ENCODE results near the gene ADAMTS12. TPM values are rescaled to one million over a fixed set of nuclear protein-coding genes. Genes with fewer than 3 reads are reported as not detected.

ADAMTS12 gene
- total and polyA plus RNA-seq, 9 of the 15 experiments (the other 6 are each of a cell fraction or from before 2014, with no cell fraction given) = 0.11 TPM; not detected in 8

GRCh38 chr5:33649549-33650482, 242.0 kb downstream of the ADAMTS12 start:
- Histone ChIP-seq H3K4me2 (ENCODE audit: insufficient read depth, low read length) (no peak overlapping the region), H3K4me3 (no peak overlapping the region), H3K27ac (ENCODE audit: extremely low read depth, low read depth, low read length) (no peak overlapping the region), H3K9me3 (replicated peaks; ENCODE audit: control insufficient read depth, insufficient read depth, low read depth, low read length) (no peaks in the 10 kb centered on the region), H3K79me2 (ENCODE audit: control insufficient read depth, insufficient read depth, low read length) (no peaks in the 10 kb centered on the region), H2AFZ (ENCODE audit: low read depth, low read length) (no peak overlapping the region), H3K9ac (ENCODE audit: insufficient read depth in 1 of 2, low read depth in 2 of 2, low read length in 2 of 2) (no peak overlapping the region), H4K20me1 (replicated peaks; ENCODE audit: control insufficient read depth, insufficient read depth, low read length) (no peaks in the 10 kb centered on the region), H3K36me3 (ENCODE audit: control insufficient read depth, insufficient read depth, low read length) (no peaks in the 10 kb centered on the region), H3K27me3 (ENCODE audit: control insufficient read depth in 2 of 2, insufficient read depth in 2 of 2, low read length in 2 of 2) (peaks cover 0 to 4% of the 10 kb centered on the region in 2 experiments; a peak in 2 of 5 replicates), H3K9me1 (ENCODE audit: control insufficient read depth, insufficient read depth, low read length) (no peaks in the 10 kb centered on the region), H3K4me1 (replicated peaks in 1 of 2; ENCODE audit: control insufficient read depth in 2 of 2, insufficient read depth in 2 of 2, low read length in 2 of 2) (no peaks in the 10 kb centered on the region)
- ATAC-seq = no peak
- ChIA-PET POLR2A (interaction anchor here (1.1 to 1.3 kb wide), 2 partner anchors 9 to 13 kb away, joined by 3 to 4 read pairs; no protein-coding TSS in a partner anchor), CTCF (ENCODE audit: low intra/inter-chr PET ratio) (no interaction called here)
- TF ChIP-seq E2F8 (IDR thresholded peaks at IDR 0.05; ENCODE audit: low read depth, partially characterized antibody) = no peak
- BruUV-seq (replicated peaks) = no TSS peak
- WGBS (ENCODE audit: insufficient coverage, low coverage, missing lambda C conversion rate) = 2% methylated on average over 10 of the region's 10 CpGs
- DNase-seq (ENCODE audit: extremely low read depth in 1 of 4, low spot score in 3 of 4) = no peak
- no peak for FAIRE-seq
- in situ Hi-C loops (cut with MboI) (no loop called here), intact Hi-C loops (cut with micrococcal nuclease) (no loop called here)
